Activated CD4-positive, alpha-beta T cell treated with anti-CD3 and anti-CD28 coated beads, Interleukin-2, amount 50 U/mL, for 16 hours (primary cell): ENCODE results near the gene PPP2R2C.
A peak's percentile ranks its signal among the peaks of the same experiment; 100 is the strongest.

Source experiments
- DNase-seq: peaks from one replicate; pipeline ENCODE4 v3.0.0-alpha.2; 2020

Gene PPP2R2C

DNA sequence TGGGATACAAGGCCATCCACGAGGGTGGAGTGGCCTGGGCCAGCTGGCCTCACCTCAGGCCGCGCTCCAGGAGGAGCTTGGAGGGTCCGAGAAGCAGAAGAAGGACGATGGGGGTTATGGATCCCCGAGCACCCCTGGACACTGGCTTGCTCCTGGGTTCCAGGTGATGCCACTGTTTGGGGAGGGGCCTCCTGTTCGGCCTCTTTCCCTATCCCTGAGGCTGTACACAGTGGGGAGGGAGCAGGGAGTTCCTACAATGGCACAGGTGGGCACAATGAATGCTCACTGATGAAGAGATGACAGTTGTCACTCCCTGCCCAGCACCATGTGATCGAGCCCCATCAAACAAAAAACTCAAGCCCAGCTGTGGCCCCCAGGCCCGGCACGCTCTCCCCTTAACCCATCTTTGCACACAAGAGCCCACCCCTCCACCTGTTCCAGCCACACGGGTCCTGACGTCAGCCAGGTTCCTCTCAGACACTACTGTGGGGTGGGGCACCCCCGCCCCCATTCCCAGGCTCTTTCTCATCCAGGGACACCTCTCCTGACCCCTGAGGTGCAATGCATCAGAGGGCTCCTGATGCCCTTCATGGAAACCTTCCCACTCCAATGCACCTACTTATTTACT, 132.5 kb downstream of the PPP2R2C start:
- DNase-seq: no peak

DNA sequence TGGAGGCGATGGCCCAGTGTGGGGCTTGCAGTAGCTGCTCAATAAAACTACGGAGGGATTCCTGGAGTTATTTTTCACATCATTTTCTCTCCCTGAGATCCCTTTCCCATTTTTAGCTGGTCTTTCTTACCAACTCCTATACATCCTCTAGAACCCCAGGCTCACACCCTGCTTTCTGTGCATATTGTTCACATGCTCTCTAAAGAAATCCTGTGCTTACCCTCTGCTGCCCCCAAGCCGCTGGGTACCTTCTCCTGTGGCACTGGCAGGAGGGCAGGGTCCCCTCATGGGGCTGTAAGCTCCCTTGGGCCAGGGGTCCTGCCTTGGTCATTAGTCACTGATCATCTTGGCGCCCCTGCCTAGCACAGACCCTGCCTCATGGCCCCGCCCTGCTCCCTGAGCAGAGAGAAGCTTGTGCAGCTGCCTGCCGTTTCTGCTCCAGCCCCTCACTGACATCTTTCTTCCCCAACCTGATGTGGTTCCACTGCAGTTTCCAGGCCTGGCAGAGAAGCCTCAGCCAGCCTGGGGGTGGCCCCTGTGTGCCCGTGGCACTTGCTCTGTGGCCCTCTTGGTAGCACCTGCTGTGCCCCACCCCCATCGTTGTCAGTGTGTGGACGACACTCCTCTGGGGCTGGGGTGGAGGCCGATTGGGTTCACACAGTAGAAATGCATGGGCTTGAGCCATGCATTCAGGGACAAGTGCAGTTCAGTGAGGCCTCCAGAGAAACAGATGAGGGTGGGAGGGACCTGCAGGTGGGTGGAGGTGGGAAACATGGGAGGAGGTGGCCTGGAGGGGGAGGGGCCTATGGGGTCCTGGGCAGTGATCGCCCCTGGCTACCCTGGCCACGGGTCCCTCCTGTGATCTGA, 133.2 kb downstream of the PPP2R2C start:
- no peak for DNase-seq

DNA sequence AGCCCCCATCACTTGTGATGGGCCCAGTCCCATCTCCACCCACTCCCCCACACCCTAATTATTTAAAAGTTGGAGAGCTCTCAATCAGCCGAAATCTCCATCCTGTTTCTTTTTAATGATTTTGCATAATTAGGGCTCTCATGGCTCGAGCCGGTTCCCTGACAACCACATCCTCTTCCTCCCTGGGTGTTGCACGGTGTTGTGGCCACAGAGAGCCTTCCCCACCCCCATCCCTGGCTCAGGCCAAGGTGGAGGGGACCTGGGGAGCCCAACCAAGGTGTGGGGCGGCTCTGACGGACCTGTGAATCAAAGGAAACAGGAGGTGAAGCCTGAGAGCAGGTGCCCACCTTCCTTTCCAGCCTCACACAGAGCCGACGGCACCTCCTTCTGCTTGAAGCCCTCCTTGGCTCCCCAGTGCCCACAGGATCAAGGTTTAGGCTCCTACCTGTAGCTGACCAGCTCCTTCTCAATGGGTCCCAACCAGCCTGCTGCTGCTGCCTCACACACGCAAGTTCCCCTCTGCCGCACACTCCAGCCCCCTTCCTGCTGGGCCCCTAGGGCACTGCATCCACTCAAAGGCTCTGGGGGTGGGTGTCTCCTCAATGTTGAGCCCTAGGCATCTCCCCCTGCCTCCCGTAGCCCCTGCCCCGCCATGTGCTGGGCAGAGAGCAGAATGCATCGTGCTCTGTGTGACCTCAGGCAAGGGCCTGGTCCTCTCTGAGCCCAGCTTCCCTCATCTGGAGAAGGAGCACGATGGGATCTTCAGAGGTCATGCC, 134.1 kb downstream of the PPP2R2C start:
- peak; percentile 40 for DNase-seq

DNA sequence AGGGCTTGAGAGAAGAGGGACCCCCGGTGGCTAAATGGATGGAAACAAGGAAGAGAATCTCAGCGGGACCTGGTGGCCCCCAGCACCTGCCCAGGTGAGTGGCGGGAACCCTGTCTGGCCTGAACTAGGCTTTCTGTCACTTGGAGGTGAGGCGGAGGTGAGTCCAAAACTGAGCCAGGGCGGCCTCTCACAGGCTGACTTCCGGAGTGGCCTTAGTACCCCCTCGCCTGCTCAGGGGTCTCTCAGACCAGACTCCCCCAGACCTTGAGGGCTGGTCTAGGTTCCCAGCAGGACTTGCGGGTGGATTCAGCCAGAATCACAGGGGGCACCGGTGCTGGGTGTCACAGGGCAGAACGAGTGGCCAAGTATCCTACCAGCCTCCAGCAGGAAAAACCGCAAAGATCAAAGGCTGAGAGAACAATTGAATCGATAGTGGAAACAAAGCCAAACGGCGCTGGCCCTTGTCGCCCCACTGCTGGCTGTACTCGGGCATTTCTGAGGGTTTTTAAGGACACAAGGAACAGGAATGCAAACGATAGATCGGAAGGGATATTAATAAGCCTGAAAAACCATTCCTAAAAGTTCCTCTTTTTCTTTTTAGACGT, 135.0 kb downstream of the PPP2R2C start:
- DNase-seq: no peak

DNA sequence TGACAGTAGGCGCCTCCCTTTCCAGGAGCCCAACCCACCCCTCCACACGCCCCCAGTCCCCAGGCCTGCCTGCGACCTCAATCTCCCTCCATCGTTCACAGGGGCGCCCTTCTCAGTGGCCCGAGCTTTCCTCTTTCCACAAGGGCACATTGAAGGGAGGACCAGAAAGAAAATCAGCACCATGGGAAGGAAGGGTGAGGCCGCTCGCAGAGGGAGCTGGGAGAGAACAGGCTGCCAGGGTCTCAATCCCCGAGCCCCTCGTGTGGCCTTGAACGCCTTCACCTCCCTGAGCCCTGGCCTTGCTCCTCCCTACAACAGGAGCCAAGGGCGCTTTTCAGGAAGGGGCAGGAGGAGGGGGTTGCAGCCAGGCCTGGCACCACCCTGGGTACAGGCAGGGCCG, 136.2 kb downstream of the PPP2R2C start:
- DNase-seq: no peak

DNA sequence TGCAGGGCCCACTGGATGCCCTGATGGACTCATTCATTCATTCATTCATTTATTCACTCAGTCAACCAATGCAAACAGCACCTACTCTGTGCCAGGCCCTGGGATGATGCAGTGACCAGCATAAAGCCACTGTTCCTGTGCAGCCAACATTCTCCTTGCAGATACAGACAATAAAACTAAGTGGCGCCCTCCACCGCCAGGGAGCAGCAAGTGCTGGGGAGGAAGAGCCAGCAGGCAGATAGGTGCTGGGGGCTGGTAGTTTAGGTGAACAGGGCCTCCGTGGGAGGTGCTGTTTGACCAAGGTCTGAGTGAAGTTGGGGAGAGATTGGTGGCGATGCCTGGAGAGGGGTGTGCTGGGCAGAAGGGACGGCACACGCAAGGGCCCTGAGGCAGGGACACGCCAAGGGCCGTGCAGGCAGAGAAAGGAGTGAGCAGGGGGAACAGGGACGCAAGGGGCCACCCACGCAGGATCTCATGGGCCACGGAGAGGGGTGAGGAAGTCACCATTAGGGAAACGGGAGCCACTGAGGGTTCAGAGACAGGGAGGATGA, 137.3 kb downstream of the PPP2R2C start:
- no peak for DNase-seq

DNA sequence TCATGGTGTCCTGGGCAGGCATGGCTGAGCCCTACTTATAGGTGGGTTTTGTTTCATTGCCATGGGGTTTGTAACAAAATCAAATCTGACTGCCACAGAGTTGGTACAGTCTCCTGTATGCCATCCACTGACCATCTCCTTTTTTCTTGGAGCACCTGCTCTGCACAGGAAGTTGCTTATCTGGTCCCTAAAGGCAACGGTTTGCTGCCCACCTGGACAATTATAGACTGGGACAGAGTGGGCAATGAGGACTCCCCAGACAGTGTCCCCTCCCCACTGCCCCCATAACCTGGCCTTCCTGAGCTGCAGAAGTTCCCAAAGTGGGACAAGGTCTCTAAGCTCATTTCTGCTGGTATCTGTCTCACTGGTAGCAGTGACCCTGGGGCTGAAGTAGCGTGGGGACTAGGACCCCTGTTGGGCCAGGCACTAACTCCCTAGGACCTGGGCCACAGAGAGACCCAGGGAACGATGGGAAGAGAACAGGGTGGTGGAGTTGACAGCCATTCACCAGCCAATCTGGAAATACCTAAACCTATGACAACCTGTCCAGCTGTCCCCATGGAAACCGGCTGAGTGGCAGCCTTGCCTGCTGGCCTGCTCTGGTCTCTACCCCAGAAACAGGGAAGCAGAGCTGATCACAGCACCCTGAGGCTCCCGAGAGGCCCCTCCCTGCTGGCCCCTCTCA, 138.1 kb downstream of the PPP2R2C start:
- DNase-seq: no peak

DNA sequence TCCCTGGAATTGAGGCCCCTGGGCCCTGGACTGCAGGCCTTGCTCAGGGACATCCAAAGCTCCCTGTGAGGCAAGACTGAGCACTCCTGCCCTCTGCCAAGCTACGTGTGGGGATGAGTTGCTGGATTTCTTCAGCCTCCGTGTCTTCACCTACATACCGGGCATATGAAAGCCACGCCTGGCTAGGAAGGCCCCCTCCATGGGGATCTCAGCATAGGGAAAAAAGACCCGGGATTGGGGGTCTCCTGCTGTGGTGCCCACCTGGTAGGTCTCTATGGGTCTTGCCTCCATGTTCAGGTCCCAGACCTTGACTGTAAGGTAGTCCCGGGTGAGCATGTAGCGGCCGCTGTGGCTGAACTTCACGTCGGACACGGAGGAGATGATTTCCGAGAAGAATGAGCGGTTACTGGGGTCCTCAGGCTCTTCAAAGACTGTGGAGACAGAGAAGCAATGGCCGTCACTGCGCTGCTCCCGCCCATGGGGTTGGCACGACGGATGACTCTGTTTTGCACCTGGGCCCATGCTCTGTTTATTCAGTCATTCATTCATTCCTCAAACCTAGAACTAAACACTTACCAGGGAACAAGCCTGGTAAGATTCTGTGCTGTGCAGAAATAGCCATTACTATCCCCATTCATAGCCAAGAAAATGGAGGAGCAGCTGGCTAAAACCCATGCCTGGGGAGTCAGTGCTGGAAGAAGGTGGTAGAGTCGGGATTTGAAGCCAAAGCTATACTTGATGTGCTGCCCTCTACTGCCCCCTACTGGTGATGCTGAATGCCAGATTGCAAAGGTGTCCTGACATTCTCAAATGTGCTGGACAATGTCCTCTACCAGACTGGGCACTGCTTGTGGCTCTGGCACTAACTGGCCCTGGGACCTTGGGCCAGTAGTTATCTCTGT, 138.9 kb downstream of the PPP2R2C start:
- DNase-seq: peak; percentile 41

DNA sequence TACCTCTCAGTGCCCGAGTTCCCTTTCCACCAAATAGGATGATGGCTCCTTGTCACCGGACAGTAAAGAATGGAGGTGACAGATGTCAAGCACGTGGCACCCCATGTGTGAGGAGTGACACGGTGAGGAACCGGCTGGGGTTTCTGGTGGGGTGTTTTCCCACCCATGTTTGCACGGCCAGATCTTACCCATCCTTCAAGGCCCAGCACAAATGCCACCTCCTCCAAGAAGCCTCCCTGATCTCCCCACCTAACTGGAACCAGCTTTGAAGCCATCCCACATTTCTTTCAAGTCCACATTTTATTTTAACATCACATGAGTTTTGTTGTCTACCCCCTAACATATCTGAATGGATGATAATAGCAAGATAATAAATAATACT, 139.8 kb downstream of the PPP2R2C start:
- DNase-seq: no peak

DNA sequence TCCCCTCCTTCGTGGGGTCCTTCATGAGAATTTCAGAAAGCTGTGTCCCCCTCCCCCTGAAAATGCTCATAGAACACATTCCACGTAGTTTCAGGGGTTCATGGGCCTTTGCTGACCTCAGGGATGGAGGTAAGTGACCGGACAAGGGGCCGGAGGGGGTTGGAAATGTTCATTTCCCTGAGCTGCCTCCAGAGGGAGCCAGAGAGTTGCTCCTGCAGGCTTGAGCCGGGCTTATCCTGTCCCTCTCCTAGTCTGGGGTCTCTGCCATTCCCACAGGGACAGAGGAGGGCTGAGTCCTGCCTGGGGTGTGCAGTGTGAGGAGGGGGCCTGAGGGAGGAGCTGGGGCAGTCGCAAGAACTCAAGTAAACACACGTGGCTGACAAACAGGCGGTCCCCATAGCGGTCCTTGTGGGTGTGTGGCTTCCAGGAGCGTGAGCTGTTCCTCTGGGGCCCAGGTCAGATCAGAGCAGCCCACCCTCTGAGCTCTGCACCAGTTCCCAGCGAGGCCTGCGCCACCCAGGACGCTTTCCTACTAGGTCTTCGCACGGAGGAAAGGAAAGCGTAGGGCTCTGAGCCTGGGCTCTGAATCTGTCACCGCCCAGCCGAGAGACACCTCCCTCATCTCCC, 140.3 kb downstream of the PPP2R2C start:
- no peak for DNase-seq

DNA sequence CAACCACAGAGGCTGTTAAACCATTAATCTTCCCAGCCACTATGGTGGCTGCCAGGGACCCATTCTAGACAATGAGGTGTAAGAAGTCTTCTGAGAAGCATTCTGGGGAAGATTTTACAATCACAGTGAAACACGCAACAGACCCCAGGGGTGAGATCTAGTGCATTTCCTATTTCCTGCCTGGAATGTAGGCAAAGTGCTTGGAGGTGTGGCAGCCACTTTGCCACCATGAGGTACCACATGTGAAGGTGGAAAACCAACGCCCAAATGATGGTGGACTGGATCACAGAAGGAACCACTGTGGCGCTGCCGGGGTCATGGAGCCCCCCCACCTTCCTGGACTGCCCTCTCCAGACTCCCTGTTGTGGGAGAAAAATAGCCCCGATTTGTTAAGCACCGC, 140.9 kb downstream of the PPP2R2C start:
- DNase-seq: no peak

DNA sequence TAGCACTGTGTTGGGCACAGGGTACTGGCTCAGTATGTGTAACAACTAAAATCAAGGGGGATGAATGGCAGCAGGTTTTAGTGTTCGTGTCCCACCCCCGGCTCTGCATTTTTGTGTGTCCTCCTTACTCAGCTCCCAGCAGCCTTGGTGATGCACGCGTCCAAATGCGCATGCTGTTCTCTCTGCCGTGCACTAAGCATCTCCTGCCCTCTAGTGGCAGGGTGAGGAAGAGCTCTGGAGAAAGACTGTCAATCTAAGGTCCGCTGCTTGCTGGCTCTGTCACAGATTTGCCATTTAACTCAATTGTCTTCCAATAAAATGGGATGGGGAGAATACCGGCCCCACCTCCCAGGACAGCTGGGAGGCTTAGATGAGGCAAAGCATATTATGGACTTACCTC, 141.4 kb downstream of the PPP2R2C start:
- DNase-seq: peak; percentile 56

DNA sequence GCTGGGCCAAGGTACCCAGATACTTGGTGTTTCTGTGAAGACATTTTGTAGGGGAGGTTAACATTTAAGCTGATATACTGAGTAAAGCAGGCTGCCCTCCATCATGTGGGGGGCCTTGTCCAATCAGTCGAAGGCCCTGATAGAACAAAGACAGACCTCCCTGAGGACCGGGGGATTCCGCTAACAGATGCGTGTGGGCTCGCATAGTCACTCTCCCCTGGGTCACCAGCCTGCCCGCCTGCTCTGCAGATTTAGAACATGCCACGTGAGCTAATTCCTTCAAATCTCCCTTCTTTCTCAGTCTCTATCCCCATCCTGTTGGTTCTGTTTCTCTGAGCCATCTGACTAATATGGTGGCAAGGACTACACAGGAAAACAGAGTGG, 142.0 kb downstream of the PPP2R2C start:
- DNase-seq: no peak

DNA sequence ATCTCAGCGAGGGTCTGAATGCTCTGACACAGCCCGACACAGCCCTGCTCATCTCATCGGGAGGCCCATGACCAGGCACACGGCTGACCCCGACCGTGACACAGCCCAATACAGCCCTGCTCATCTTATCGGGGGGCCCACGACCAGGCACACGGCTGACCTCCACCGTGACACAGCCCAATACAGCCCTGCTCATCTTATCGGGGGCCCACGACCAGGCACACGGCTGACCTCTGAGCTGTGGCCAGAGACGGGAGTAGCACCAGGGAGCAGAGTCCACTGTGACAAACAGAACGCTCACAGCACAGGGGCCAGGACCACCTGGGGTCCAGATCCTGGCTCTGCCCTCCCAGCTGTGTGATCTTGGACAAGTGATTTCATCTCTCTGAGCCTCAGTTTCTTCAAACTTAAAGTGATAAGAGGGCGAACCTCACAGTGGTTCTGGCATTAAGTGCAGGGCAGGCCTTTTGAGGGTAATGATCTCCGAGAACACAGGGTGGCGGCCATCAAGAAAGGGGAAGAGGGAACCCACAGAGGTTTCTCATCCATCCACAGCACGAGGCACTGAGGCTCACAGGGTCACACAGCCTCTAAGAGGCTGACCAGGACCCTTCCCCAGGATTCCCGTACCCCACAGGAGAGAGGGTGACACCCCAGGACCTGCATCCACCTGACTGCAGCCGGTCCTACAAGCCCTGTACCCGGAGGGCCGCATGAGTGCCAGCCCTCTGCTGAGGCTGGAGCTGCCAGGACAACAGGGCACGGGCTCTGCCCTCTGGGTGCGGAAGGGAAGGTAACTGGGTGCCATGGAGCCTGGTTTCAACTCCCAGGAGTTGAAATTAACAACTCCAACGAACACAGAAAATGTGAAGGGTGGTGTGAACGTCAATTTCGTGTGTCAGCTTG, 142.7 kb downstream of the PPP2R2C start:
- no peak for DNase-seq

DNA sequence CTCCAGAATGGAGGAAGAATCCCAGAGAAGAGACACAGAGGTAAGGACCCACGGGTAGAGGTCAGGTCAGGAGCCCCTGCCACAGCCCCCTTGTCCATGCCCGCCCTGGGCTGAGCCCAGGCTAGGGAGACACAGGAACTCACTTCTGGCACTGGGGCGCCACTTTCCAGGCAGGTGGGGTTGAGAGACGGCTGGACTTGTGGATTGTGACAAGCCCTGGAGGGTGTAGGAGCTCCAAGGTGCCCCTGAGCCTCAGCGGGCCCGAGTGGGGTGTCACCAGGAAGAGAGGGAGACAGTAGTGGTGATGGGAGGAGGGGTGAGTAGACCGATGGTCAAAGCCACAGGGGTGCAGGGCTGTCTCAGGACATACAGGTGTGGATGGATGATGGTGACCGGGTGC, 143.9 kb downstream of the PPP2R2C start:
- no peak for DNase-seq

DNA sequence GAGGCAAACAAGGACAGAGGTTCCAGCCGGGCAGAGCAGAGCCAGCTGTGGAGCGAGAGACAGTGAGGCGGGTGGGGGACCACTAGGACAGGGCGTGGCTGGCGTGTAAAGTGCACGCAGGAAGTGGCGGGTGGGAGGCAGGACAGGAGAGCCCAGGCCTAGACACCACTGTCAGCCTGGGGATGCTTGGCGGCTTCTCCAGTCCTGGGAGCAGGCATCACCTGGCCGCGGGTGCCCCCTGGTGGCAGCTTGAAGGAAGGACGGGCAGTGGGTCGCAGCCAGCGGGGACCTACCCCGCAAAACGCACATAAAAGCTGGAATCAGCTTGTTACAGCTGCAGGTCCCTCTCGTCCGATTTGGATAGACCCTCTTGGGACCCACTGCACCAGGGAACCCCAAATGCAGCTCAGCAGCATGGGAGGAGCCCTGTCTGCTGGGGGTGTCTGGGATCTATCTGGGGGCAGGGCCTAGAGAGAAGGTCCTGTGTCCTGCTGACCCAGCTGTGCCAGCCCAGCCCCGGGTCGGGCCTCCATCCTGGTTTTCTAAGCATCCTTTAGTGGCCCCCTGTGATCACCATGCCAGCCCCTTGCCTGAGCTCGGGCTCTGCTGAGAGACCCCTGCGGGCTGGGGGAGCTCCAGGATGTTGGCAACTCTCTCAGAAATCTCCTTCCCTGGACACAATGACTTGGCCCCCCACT, 145.0 kb downstream of the PPP2R2C start:
- peak; percentile 82 for DNase-seq

DNA sequence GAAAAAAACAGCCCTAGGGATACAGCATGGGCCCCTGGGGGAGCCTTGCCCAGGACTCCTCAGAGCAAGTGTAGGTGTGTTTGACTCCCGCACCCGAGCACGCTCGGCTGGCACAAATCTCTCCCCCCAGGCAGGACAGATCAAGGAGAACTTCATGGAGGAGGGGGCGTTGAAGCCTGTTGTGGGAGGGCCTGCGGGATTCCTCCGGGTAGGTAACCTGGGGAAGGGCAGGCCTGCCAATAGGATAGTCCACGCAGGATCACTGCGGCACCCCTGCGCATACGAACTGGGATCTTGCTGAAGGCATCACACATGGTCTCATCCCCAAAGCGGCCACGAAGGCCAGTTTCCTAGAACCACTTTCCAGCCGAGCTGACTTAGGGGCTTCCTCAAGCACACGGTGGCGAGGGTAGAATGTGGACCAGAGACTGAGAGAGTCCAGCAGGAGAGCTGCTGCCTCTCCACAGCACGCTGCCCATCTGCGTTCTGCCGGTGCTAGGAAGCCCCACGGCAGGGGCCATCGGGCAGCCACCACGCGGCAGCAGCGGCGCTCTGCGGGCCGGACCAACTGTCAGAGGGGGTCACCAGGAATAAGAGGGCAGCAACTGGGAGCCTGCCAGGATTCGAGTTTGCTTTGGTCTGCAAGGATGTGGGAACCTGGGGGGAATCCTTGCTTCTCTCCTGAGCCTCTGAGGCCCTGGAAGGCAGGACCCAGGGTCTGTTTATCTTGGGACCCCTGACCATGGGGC, 145.9 kb downstream of the PPP2R2C start:
- no peak for DNase-seq

DNA sequence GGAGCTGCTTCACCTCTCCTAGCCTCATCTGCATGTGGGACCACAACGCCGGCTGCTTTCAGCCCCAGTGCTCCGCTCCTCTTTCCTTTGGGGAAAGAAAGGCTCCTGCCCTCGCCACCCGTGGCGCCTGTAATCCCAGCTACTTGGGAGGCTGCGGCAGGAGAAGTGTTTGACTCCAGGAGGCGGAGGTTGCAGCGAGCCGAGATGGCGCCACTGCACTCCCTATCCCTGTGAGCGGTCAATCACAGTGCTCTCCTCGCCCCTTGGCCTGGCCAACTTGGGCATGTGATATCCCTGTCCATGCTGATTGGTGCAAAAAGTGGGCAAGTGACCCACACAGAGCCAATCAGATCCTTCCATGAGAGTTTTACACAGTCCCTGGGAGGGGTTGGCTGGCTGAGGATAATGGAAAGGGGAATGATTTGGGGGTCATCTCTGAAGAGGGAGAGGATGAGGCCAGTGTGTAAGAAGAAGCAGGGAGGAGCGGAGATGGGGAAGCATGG, 146.6 kb downstream of the PPP2R2C start:
- DNase-seq: no peak
